Ovary (tissue), 10 donors: ENCODE measurements around the gene PDXDC1. TPM values are rescaled to one million over a fixed set of nuclear protein-coding genes. Genes with fewer than 3 reads are reported as not detected.
"Not testable (repeated sequence)": the region's sequence is repeated elsewhere in the genome, so short reads cannot be mapped to it uniquely, and the experiment has no call there.

Source experiments
- DNase-seq, 5 donors: peaks; one replicate each; pipeline ENCODE4 v3.0.0-alpha.2; 2019 to 2020
- H3K27ac ChIP-seq, 2 donors: fragments of 200-600 bp; one replicate each; pipeline versions ENCODE4 v1.5.1 to v1.8.0; 2019 to 2022
- H3K27me3 ChIP-seq: fragments of 200-600 bp; one replicate; pipeline ENCODE4 v1.8.0; 2022
- H3K36me3 ChIP-seq: fragments of 200-600 bp; sonication (generic); one replicate; pipeline ENCODE4 v1.5.1; 2019
- H3K4me1 ChIP-seq: one replicate; pipeline ENCODE4 v1.8.1; 2013; ENCODE audit warnings: mild to moderate bottlenecking, moderate library complexity; ENCODE audit not compliant: insufficient read depth
- H3K4me3 ChIP-seq: fragments of 200-600 bp; sonication (generic); one replicate; pipeline ENCODE4 v1.5.1; 2017
- H3K9me3 ChIP-seq, 2 donors: fragments of 200-600 bp in 1 of 2; sonication (generic) in 1 of 2; one replicate each; pipeline versions ENCODE4 v1.5.1 to v1.8.1; 2013 to 2019; ENCODE audit warnings: mild to moderate bottlenecking in 1 of 2, moderate library complexity in 1 of 2
- WGBS, 3 donors: extraction: QIAGEN DNeasy Blood & Tissue Kit in 1 of 3; methylation state at CpG; one replicate each; pipeline versions ENCODE4 v1.1.5 to v1.1.7; 2013 to 2017; 5-methylcytosine and 5-hydroxymethylcytosine counted together
- intact Hi-C, 4 donors: fragments of 100-400 bp; cut with DNase I; formaldehyde crosslinking; loops; one replicate each; pipeline versions ENCODE4 v1.11.0 to v1.15.1; 2022 to 2023
- long read RNA-seq, 3 donors: library from polyadenylated mRNA in 2 of 3; unstranded in 2 of 3; transcript quantifications; one replicate each; pipeline ENCODE4 v2.0.0 and lab custom pipeline, GENCODE V29; 2021 to 2026
- polyA plus RNA-seq, 2 donors: library from polyadenylated mRNA; stranded (reverse); fragments of 200-250 nt in 1 of 2; fragments of 350-450 nt in 1 of 2; fragmentation: Illumina TruSeq in 1 of 2; extraction: RNeasy Lipid Tissue Mini Kit (QIAGEN cat#74804) in 1 of 2; gene quantifications; one replicate each; pipeline ENCODE4 v1.2.3, GENCODE V29; 2013 to 2014
- total RNA-seq, 7 donors: library from RNA; depleted of rRNA in 2 of 7; stranded (reverse); fragments of >200 nt in 2 of 7; fragmentation: NEBNext Ultra II Directional in 3 of 7; extraction: Animal tissue kit (Norgen Biotek cat#: 25700) in 3 of 7; gene quantifications; one replicate each; pipeline versions ENCODE4 v1.1.0 to v1.2.4, GENCODE V29; 2016 to 2023
- donor health status: DM: no; HTN: no; CAD: no; lungs with moderate emphysema.
- donor health status: DM: no; HTN: no; CAD: no.
- donor health status: Bipolar disorder and iron deficiency.
- donor health status: DM: yes; HTN: yes; CAD: no.
- donor health status: DM: no; HTN: no; CAD: no.
- donor health status: DM: yes; HTN: yes; CAD: no.

Gene PDXDC1, protein sequence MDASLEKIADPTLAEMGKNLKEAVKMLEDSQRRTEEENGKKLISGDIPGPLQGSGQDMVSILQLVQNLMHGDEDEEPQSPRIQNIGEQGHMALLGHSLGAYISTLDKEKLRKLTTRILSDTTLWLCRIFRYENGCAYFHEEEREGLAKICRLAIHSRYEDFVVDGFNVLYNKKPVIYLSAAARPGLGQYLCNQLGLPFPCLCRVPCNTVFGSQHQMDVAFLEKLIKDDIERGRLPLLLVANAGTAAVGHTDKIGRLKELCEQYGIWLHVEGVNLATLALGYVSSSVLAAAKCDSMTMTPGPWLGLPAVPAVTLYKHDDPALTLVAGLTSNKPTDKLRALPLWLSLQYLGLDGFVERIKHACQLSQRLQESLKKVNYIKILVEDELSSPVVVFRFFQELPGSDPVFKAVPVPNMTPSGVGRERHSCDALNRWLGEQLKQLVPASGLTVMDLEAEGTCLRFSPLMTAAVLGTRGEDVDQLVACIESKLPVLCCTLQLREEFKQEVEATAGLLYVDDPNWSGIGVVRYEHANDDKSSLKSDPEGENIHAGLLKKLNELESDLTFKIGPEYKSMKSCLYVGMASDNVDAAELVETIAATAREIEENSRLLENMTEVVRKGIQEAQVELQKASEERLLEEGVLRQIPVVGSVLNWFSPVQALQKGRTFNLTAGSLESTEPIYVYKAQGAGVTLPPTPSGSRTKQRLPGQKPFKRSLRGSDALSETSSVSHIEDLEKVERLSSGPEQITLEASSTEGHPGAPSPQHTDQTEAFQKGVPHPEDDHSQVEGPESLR
- total RNA-seq (10 to 100 TPM; 37.5 to 69.3 (median 62.3) TPM), polyA plus RNA-seq (10 to 100 TPM; 36.9 to 58.6 TPM)
- long read RNA-seq, donor 1, full-length matches to known transcripts = 79 of 253 reads
- long read RNA-seq, donor 1, partial matches to known transcripts = 53 of 253 reads
- long read RNA-seq, donor 1, other reads (novel, unspliced or antisense) = 121 of 253 reads
- long read RNA-seq, donor 2, full-length matches to known transcripts = 19 of 143 reads
- long read RNA-seq, donor 2, partial matches to known transcripts = 115 of 143 reads
- long read RNA-seq, donor 2, other reads (novel, unspliced or antisense) = 9 of 143 reads
- long read RNA-seq, donor 3, full-length matches to known transcripts = 79 of 161 reads
- long read RNA-seq, donor 3, partial matches to known transcripts = 19 of 161 reads
- long read RNA-seq, donor 3, other reads (novel, unspliced or antisense) = 63 of 161 reads

DNA sequence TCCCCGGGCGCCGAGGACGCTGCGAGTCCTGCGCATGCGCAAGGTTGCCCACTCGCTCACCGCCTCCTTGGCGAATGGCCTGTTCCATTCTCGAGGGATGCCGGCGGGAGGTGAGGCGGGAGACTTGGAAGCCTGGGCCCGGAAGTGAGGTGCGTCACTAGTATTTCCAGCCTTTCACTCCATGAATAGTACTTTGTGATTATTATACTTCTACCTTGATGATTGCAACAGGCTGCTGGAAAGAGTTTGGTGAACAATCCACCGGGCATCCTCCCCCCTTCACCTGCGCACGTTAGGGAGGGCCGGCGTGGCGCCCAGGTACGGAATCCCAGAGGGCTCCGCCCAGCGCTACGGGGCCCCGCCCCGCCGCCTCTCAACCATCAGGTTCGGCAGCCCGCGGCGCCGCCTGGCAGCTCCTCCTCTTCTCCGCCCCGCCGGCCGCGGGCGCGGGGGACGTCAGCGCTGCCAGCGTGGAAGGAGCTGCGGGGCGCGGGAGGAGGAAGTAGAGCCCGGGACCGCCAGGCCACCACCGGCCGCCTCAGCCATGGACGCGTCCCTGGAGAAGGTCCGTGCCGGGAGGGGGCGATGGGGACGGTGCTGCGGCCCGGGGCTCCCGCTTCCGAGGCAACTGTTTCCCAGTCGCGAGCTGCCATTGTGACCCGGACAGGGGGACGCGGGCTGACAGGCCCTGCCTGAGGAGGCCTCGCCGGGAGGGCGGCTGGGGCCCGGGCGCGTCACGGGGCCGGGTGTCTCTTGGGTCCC is at the start of gene PDXDC1:
TSS of gene PDXDC1 (plus strand) at position 371 of the 762 bp plus-strand sequence. CDS start at position 545, 174 bp downstream.
- H3K4me1 ChIP-seq, H3K36me3 ChIP-seq, intact Hi-C loops, H3K27me3 ChIP-seq, H3K9me3 ChIP-seq: not testable (repeated sequence)
- 0 to 1% (median 0%) methylated on average over 43 to 74 of the region's 74 CpGs for WGBS, 3 donors
- H3K4me3 ChIP-seq = peak within 1 kb of the TSS; percentile 66
- DNase-seq = peak; percentile 87 to 97 (median 91)
- peak within 1 kb of the TSS; percentile 78 to 90 for H3K27ac ChIP-seq

DNA sequence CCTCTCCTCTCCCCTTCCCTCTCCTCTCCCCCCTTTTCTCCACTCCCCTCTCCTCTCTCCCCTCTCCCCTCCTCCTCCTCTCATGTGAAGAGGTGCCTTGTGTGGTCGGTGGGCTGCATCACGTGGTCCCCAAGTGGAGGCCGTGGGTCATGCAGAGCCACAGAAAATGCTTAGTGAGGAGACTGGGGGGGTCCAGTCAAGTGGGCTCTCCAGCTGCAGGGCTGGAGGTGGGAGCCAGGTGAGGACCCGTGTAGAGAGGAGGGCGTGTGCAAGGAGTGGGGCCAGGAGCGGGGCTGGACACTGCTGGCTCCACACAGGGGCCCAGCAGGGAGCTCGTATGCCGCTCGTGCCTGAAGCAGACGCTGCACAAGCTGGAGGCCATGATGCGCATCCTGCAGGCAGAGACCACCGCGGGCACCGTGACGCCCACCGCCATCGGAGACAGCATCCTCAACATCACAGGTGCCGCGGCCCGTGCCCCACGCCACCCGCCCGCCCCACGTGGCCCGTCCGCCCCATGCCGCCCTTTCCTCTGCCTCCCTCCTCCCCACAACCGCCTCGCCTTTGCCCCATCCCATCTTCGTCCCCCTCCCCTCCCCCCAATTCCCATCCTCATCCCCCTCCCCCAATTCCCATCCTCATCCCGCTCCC is 46.6 kb upstream of the PDXDC1 start:
- H3K27me3 ChIP-seq, intact Hi-C loops, H3K9me3 ChIP-seq, H3K4me3 ChIP-seq, H3K27ac ChIP-seq, H3K36me3 ChIP-seq, H3K4me1 ChIP-seq: not testable (repeated sequence)
- peak in 4 of 5 donors; percentile 24 to 44 (median 29) for DNase-seq
- 58 to 71% (median 71%) methylated on average over 6 to 8 of the region's 31 CpGs for WGBS, 3 donors

DNA sequence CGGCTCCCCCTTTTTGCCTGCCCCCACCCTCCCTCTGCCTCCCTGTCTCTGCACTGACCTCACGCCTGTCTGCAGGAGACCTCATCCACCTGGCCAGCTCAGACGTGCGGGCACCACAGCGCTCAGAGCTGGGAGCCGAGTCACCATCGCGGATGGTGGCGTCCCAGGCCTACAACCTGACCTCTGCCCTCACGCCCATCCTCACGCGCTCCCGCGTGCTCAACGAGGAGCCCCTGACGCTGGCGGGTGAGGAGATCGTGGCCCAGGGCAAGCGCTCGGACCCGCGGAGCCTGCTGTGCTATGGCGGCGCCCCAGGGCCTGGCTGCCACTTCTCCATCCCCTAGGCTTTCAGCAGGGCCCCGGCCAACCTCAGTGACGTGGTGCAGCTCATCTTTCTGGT is 45.6 kb upstream of the PDXDC1 start:
- WGBS, 3 donors = 71 to 97% (median 88%) methylated on average over 10 to 19 of the region's 26 CpGs
- intact Hi-C loops, H3K9me3 ChIP-seq, H3K4me1 ChIP-seq, H3K27ac ChIP-seq, H3K27me3 ChIP-seq, H3K36me3 ChIP-seq, H3K4me3 ChIP-seq: not testable (repeated sequence)
- peak in 1 of 5 donors; percentile 4 for DNase-seq

DNA sequence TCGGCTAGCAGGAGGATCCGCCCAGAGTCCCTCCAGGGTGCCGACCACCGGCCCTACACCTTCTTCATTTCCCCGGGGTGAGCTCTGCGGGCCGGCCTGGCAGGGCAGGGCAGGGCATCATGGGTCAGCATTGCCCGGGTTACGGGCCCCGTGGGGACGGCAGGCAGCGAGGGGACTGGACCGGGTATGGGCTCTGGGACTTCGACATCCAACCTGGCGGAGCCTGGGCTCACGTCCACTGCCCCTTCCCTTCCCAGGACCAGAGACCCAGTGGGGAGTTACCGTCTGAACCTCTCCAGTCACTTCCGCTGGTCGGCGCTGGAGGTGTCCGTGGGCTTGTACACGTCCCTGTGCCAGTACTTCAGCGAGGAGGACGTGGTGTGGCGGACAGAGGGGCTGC is 44.6 kb upstream of the PDXDC1 start:
- H3K4me3 ChIP-seq, H3K27me3 ChIP-seq, H3K36me3 ChIP-seq, H3K27ac ChIP-seq, DNase-seq, H3K9me3 ChIP-seq, intact Hi-C loops, H3K4me1 ChIP-seq: not testable (repeated sequence)
- 85% methylated on average over 10 of the region's 25 CpGs; no CpG with 5 or more reads in 2 of the 3 donors for WGBS, 3 donors

DNA sequence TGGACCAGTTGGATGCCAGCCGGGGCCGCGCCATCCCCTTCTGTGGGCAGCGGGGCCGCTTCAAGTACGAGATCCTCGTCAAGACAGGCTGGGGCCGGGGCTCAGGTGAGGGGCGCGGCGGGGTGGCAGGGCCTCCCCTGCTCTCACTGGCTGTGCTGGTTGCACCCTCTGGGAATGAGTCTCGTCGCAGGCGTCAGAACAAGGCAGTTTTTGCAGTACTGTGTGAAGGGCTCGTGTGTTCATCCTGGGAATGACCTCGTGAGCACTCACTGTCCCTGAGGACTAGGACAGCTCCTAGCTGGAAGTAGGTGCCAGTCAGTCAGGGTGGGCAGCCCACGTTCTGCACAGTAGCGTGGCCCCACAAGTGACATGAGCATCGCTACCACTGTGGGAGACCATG is 43.9 kb upstream of the PDXDC1 start:
- H3K27me3 ChIP-seq, H3K4me3 ChIP-seq, H3K9me3 ChIP-seq, intact Hi-C loops, H3K4me1 ChIP-seq, H3K36me3 ChIP-seq, DNase-seq, H3K27ac ChIP-seq: not testable (repeated sequence)
- 92% methylated on average over 9 of the region's 19 CpGs; no CpG with 5 or more reads in 2 of the 3 donors for WGBS, 3 donors

DNA sequence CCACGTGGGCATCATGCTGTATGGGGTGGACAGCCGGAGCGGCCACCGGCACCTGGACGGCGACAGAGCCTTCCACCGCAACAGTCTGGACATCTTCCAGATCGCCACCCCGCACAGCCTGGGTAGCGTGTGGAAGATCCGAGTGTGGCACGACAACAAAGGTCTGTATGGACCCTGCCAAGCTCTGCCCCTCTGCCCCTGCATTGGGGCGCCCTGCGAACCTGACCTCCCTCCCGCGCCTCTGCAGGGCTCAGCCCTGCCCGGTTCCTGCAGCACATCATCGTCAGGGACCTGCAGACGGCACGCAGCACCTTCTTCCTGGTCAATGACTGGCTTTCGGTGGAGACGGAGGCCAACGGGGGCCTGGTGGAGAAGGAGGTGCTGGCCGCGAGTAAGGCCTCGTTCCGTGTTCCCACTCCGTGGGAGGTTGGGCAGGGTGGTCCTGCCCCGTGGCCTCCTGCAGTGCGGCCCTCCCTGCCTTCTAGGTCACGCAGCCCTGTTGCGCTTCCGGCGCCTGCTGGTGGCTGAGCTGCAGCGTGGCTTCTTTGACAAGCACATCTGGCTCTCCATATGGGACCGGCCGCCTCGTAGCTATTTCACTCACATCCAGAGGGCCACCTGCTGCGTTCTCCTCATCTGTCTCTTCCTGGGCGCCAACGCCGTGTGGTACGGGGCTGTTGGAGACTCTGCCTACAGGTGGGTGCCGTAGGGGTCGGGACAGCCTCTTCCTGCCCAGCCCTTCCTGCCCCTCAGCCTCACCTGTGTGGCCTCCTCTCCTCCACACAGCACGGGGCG is 42.0 kb upstream of the PDXDC1 start:
- H3K27me3 ChIP-seq, intact Hi-C loops, H3K4me3 ChIP-seq, H3K9me3 ChIP-seq, H3K4me1 ChIP-seq, H3K36me3 ChIP-seq, H3K27ac ChIP-seq: not testable (repeated sequence)
- WGBS, 3 donors = 89% methylated on average over 29 of the region's 47 CpGs; no CpG with 5 or more reads in 2 of the 3 donors
- DNase-seq = peak in 1 of 5 donors; percentile 9

DNA sequence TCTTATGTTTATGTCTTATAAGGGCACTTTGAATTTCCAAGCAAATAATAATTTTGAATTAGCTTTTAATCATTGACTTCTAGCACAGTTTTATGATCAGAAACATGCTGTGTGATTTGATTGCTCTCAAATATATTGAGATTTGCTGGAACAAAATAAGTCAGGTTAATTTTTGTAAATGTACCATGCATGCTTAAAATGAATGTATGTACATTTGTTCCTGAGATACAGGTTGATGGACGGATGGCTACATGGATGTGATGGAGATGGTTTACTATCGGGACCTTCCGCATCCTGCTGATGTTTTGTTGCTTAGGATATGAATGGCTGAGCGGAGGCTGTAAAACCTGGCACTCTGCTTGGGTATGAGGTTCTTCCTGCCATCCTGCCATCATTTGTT is 37.7 kb upstream of the PDXDC1 start, which contains the start of gene NPIPA1:
TSS of gene NPIPA1 (plus strand) at position 301 of the 400 bp plus-strand sequence. CDS start at position 301, 0 bp downstream.
- H3K4me3 ChIP-seq, H3K27ac ChIP-seq, intact Hi-C loops, H3K27me3 ChIP-seq, DNase-seq, H3K36me3 ChIP-seq, H3K9me3 ChIP-seq, H3K4me1 ChIP-seq: not testable (repeated sequence)
- WGBS, 3 donors = no CpG with 5 or more reads among the region's 4 CpGs

DNA sequence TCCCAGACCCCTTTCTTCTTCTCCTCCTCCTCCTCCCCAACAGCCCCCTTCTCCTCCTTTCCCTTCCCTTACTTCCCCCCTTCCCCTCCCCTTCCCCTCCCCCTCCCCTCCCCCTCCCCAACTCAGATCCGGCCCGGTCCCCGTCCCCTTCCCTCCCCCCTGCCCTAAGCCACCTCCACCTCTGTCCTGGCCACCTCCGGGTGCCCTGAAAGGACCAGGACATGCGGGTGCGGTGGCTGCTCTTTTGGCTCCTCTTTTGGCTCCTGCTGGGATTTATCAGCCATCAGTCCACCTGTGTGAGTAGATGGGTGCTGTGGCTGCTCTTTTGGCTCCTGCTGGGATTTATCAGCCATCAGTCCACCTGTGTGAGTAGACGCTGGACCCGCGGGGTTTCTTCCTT is 36.8 kb upstream of the PDXDC1 start:
- H3K4me3 ChIP-seq, H3K9me3 ChIP-seq, H3K4me1 ChIP-seq, H3K36me3 ChIP-seq, H3K27me3 ChIP-seq, H3K27ac ChIP-seq, intact Hi-C loops: not testable (repeated sequence)
- peak in 1 of 5 donors; percentile 4 for DNase-seq
- WGBS, 3 donors = 55% methylated on average over 6 of the region's 9 CpGs; no CpG with 5 or more reads in 2 of the 3 donors

DNA sequence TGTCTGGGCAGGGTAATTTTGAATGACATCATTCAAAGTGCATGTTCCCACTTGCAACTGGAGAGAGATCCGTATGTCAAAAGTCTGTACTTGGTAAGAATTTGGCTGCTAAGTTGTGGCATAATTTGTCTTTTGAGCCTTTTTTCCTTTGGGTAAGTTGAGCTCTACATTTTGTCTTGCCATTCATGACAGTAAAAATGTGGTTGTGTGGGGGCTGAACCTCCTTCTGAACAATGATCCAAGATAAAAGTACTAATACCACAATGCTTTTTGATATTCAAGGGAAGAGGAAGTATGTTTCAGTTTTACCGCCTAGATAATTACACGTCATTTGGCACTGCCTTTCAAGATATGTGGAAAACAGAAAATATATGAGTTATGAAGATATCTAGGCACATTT is 32.1 kb upstream of the PDXDC1 start:
- H3K27me3 ChIP-seq, H3K36me3 ChIP-seq, H3K9me3 ChIP-seq, H3K4me3 ChIP-seq, intact Hi-C loops, H3K4me1 ChIP-seq, H3K27ac ChIP-seq, DNase-seq: not testable (repeated sequence)
- 59 to 82% (median 73%) methylated on average over 3 of the region's 3 CpGs for WGBS, 3 donors
